Vein endothelial cell (primary cell): ENCODE results near the gene APPL1. TPM values are rescaled to one million over a fixed set of nuclear protein-coding genes. Genes with fewer than 3 reads are reported as not detected.

Experiments
- total RNA-seq: library from RNA; depleted of rRNA; stranded (reverse); fragments of >200 nt; gene quantifications from 2 replicates; pipeline ENCODE4 v1.2.3, GENCODE V29; 2012

APPL1 gene
- total RNA-seq = 43.2 and 45.4 TPM in 2 replicates

GRCh38 chr3:57227204-57227929 lies at the start of gene APPL1:
Gene APPL1, plus strand, starts transcription at chr3:57227729. Its CDS starts 155 bp downstream, at chr3:57227884.

GRCh38 chr3:57199895-57200297 lies 27.6 kb upstream of the APPL1 start, which contains the start of gene HESX1:
Gene HESX1, minus strand, starts transcription at chr3:57199978. Its CDS starts 60 bp downstream, at chr3:57199918.

GRCh38 chr3:57292159-57292896 lies 64.8 kb downstream of the APPL1 start, which contains the start of gene ASB14:
Gene ASB14, minus strand, starts transcription at chr3:57292685. Its CDS starts 652 bp downstream, at chr3:57292033.

Other genes with a start within 250 kb of the APPL1 start
- 0.33 and 0.48 TPM in 2 replicates for gene SPATA12, start 167.1 kb upstream of the APPL1 start, total RNA-seq
- gene IL17RD, start 62.4 kb upstream of the APPL1 start, total RNA-seq = 0.96 and 0.98 TPM in 2 replicates
- 0.33 and 0.67 TPM in 2 replicates for gene HESX1, start 27.8 kb upstream of the APPL1 start, total RNA-seq
- gene ASB14, start 65.0 kb downstream of the APPL1 start, total RNA-seq = not detected in 2 replicates